Aorta (tissue), 5 donors: ENCODE measurements around the gene POLA1. TPM values are rescaled to one million over a fixed set of nuclear protein-coding genes. Genes with fewer than 3 reads are reported as not detected.

Experiments used
- ATAC-seq: fragments of 200-7000 bp; cut with Tn5 transposase; one replicate; pipeline ENCODE4 v1.9.1; 2022; ENCODE audit warnings: moderate library complexity; ENCODE audit not compliant: low FRiP score
- DNase-seq, 2 donors: peaks; one replicate each; pipeline ENCODE4 v3.0.0-alpha.2; 2020
- H3K27ac ChIP-seq, 2 donors: one replicate each; pipeline ENCODE4 v1.5.1; 2013; ENCODE audit warnings: low read length in 2 of 2, mild to moderate bottlenecking in 2 of 2, moderate library complexity in 2 of 2, control low read depth in 1 of 2, inconsistent platforms in 1 of 2, low read depth in 1 of 2
- H3K27me3 ChIP-seq, 2 donors: one replicate each; pipeline ENCODE4 v1.6.1; 2013; ENCODE audit warnings: control low read depth in 1 of 2, low read length in 1 of 2, mild to moderate bottlenecking in 1 of 2, moderate library complexity in 1 of 2; ENCODE audit not compliant: insufficient read depth in 2 of 2, control insufficient read depth in 1 of 2
- H3K36me3 ChIP-seq, 2 donors: one replicate each; pipeline ENCODE4 v1.6.1; 2013; ENCODE audit warnings: control low read depth in 1 of 2, low read length in 1 of 2, mild to moderate bottlenecking in 1 of 2; ENCODE audit not compliant: insufficient read depth in 2 of 2, control insufficient read depth in 1 of 2
- H3K4me1 ChIP-seq, 2 donors: one replicate each; pipeline ENCODE4 v1.6.1; 2013; ENCODE audit warnings: low read length in 2 of 2, control low read depth in 1 of 2, mild to moderate bottlenecking in 1 of 2, moderate library complexity in 1 of 2; ENCODE audit not compliant: insufficient read depth in 2 of 2, control insufficient read depth in 1 of 2
- H3K4me3 ChIP-seq, 2 donors: one replicate each; pipeline ENCODE4 v1.5.1; 2013; ENCODE audit warnings: low read length in 2 of 2, control low read depth in 1 of 2, mild to moderate bottlenecking in 1 of 2
- H3K9me3 ChIP-seq: one replicate; pipeline ENCODE4 v1.6.1; 2013; ENCODE audit warnings: mild to moderate bottlenecking, low read length; ENCODE audit not compliant: control insufficient read depth
- WGBS, 2 donors: extraction: QIAGEN DNeasy Blood & Tissue Kit; methylation state at CpG; one replicate each; pipeline ENCODE4 v1.1.7; 2013; 5-methylcytosine and 5-hydroxymethylcytosine counted together
- intact Hi-C, 2 donors: fragments of 100-400 bp; cut with DNase I; formaldehyde crosslinking; loops; one replicate each; pipeline versions ENCODE4 v1.14.2 to v1.15.0; 2022
- polyA plus RNA-seq, 2 donors: library from polyadenylated mRNA; stranded (reverse); fragments of 200-250 nt; gene quantifications; one replicate each; pipeline ENCODE4 v1.2.3, GENCODE V29; 2013
- total RNA-seq, 2 donors: library from RNA; stranded (reverse); fragmentation: NEBNext Ultra II Directional; extraction: Animal tissue kit (Norgen Biotek cat#: 25700); gene quantifications; one replicate each; pipeline ENCODE4 v1.2.1, GENCODE V29; 2021
- donor health status: healthy with polysubstance abuse.
- donor health status: Bipolar disorder and iron deficiency.
- donor health status: DM: no; HTN: no; CAD: no.
- donor health status: DM: no; HTN: no; CAD: no.
- donor health status: DM: yes; HTN: yes; CAD: no.

The POLA1 gene
- total and polyA plus RNA-seq, 4 donors: 1.6 to 15.6 (median 6.7) TPM

DNA sequence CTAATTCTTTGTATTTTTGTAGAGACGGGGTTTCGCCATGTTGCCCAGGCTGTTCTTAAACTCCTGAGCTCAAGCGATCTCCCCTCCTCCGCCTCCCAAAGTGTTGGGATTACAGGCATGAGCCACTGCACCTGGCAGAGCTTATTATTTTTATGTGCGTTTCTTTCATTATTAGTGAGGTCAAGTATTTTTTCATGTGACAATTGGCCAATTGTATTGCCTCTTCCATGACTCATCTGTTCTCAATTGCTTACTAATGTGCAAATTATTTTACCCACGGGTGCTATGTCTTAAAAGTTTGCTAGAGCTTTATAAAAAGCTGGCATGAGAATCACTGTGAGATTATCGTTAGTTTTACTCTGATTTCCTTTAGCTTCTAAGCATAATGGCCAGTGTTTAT lies 335.0 kb downstream of the POLA1 start:
- H3K27ac ChIP-seq: no peak overlapping the region
- no peaks in the 10 kb centered on the region for H3K36me3 ChIP-seq
- ATAC-seq (no peak), DNase-seq (no peak)
- 68 to 72% methylated on average over 7 of the region's 7 CpGs for WGBS, 2 donors
- no peaks in the 10 kb centered on the region for H3K4me1 ChIP-seq
- intact Hi-C loops: no loop called here
- H3K9me3 ChIP-seq: no peaks in the 10 kb centered on the region
- no peaks in the 10 kb centered on the region for H3K27me3 ChIP-seq
- no peak overlapping the region for H3K4me3 ChIP-seq

DNA sequence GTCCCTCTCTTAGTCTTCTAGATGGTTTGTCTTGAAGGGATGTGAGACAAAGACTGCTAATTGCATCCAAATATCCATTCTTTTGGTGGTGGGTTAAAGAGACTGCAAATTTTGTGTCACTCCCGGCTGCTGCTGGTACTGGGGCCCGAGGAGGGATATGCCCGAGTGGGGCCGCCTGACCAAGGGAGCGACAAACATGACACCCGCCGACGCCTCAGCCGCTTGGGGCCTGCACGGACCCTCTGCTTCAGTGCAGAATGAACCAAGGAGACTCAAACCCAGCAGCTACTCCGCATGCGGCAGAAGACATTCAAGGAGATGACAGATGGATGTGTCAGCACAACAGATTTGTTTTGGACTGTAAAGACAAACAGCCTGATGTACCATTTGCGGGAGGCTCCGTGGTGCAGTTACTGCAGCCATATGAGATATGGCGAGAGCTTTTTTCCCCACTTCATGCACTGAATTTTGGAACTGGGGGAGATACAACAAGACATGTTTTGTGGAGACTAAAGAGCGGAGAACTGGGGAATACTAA lies 335.6 kb downstream of the POLA1 start:
- WGBS, 2 donors: 81 to 91% methylated on average over 16 of the region's 16 CpGs
- no peaks in the 10 kb centered on the region for H3K27me3 ChIP-seq
- H3K36me3 ChIP-seq: no peaks in the 10 kb centered on the region
- H3K9me3 ChIP-seq: no peaks in the 10 kb centered on the region
- ATAC-seq (no peak), DNase-seq (no peak)
- no peak overlapping the region for H3K4me3 ChIP-seq
- intact Hi-C loops: no loop called here
- H3K27ac ChIP-seq: no peak overlapping the region
- H3K4me1 ChIP-seq: no peaks in the 10 kb centered on the region

DNA sequence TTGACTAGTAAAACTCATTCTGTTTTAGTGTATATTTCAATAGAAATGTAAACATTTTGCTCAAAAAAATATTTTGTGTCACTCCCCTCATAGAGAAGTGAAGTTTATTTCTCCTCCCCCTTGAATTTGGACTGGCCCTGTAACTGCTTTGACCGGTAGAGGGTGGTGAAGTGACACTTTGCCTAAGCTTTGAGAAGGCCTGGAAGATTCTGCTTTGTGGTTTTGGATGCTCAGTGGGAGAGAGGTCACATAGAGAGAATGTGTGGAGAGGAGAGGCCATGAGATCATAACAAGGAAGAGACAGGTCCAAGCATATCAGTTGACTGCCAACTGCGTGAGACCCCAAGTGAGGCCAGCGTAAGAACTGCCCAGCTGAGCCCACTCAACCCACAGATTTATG lies 341.2 kb downstream of the POLA1 start:
- Histone ChIP-seq H3K4me1 (no peaks in the 10 kb centered on the region), H3K27ac (no peak overlapping the region), H3K36me3 (no peaks in the 10 kb centered on the region), H3K4me3 (no peak overlapping the region), H3K9me3 (no peaks in the 10 kb centered on the region), H3K27me3 (no peaks in the 10 kb centered on the region)
- intact Hi-C loops: no loop called here
- ATAC-seq (no peak), DNase-seq (no peak)
- 67 to 82% methylated on average over 3 of the region's 3 CpGs for WGBS, 2 donors

DNA sequence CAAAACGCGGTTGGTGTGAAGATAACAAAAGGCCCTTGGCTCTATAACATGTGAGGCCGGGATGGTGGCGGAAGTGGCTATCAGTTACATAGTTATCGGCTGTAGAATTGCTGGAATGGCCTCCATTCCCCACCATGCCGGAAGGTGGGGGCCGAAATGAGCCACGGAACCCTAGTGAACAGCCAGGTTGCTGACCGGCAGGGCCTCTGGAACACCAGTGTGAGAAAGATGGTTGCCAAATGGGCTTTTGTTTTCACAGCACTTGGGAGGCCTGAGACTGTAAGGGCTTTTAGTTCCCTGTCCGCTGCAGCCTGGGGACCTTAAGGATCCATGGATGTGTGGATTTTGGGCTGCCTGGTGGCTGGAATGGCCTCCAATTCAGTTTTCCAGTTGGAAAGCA lies 345.3 kb downstream of the POLA1 start:
- ATAC-seq: no peak
- Histone ChIP-seq H3K36me3 (no peaks in the 10 kb centered on the region), H3K27ac (no peak overlapping the region), H3K9me3 (no peaks in the 10 kb centered on the region), H3K4me3 (no peak overlapping the region), H3K27me3 (no peaks in the 10 kb centered on the region), H3K4me1 (no peaks in the 10 kb centered on the region)
- DNase-seq: no peak
- 92 to 93% methylated on average over 10 of the region's 10 CpGs for WGBS, 2 donors
- intact Hi-C loops: no loop called here

DNA sequence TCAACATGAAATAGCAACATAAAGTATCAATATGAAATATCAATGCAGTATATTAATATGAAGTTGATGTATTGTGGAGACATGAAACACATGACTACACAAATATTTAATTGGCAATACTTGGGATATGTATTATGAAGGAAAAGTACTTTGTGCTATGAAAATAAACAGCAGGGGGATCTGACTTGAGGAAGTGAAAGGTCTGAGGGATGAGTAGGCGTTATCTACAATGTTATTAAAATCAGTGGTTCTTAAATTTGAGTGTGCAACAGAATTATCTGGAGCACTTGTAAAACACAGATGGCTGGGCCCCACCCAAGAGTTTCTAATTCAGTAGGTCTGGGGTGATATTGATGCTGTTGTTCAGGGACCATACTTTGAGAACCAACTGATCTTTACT lies 349.5 kb downstream of the POLA1 start:
- Histone ChIP-seq H3K27me3 (no peaks in the 10 kb centered on the region), H3K4me3 (no peak overlapping the region), H3K4me1 (no peaks in the 10 kb centered on the region), H3K27ac (no peak overlapping the region), H3K9me3 (no peaks in the 10 kb centered on the region), H3K36me3 (no peaks in the 10 kb centered on the region)
- DNase-seq (no peak), ATAC-seq (no peak)
- intact Hi-C loops: no loop called here
- 71 to 87% methylated on average over 1 of the region's 1 CpG for WGBS, 2 donors

Other genes with a start within 250 kb of the POLA1 start
- gene PDK3, start 228.6 kb upstream of the POLA1 start, total RNA-seq: 100 to 1,000 TPM in 1 of 2 donors, 10 to 100 TPM in 1; 62.1 to 119 TPM
- gene PDK3, start 228.6 kb upstream of the POLA1 start, polyA plus RNA-seq: 10 to 100 TPM; 15.4 to 29.9 TPM
- gene PCYT1B, start 46.6 kb upstream of the POLA1 start, total RNA-seq: 1 to 10 TPM in 1 of 2 donors, under 1 TPM in 1; 0.96 to 1.3 TPM
- gene PCYT1B, start 46.6 kb upstream of the POLA1 start, polyA plus RNA-seq: under 1 TPM in 1 of 2 donors, not detected in 1; 0.03 TPM